SK-N-SH treated with all-trans-retinoic acid at 6 μM for 48 hours (cell line): Measurements from ENCODE around the gene RORB.

Experiments used
- ISL1 ChIP-seq: fragments of 250-450 bp; sonication (Bioruptor Pico); IDR thresholded peaks from 2 replicates; pipeline ENCODE4 v2.1.2; 2022; ENCODE audit warnings: mild to moderate bottlenecking, moderate library complexity
- RARB ChIP-seq: fragments of 250-450 bp; sonication (Bioruptor Pico); IDR thresholded peaks from 2 replicates; pipeline ENCODE4 v1.8.0; 2021; ENCODE audit warnings: mild to moderate bottlenecking, moderate library complexity
- TCF4 ChIP-seq: fragments of 250-450 bp; sonication (Bioruptor Pico); IDR thresholded peaks from 2 replicates; pipeline ENCODE4 v1.8.0; 2021; ENCODE audit warnings: mild to moderate bottlenecking, moderate library complexity, borderline replicate concordance
- ZFP3 ChIP-seq: fragments of 250-450 bp; sonication (Bioruptor Pico); IDR thresholded peaks from 2 replicates; pipeline ENCODE4 v1.5.0; 2020; ENCODE audit warnings: mild to moderate bottlenecking, moderate library complexity
- ZNF565 ChIP-seq: fragments of 450-650 bp; formaldehyde crosslinking; conservative IDR thresholded peaks from 2 replicates; pipeline ENCODE4 v1.5.0; 2020; ENCODE audit warnings: low read depth, mild to moderate bottlenecking, moderate library complexity
- TF ChIP-seq, protein P1 (sequence below): fragments of 250-450 bp; sonication (Bioruptor Pico); IDR thresholded peaks from 2 replicates; pipeline ENCODE4 v1.5.0; 2020; ENCODE audit warnings: mild to moderate bottlenecking, moderate library complexity

DNA sequence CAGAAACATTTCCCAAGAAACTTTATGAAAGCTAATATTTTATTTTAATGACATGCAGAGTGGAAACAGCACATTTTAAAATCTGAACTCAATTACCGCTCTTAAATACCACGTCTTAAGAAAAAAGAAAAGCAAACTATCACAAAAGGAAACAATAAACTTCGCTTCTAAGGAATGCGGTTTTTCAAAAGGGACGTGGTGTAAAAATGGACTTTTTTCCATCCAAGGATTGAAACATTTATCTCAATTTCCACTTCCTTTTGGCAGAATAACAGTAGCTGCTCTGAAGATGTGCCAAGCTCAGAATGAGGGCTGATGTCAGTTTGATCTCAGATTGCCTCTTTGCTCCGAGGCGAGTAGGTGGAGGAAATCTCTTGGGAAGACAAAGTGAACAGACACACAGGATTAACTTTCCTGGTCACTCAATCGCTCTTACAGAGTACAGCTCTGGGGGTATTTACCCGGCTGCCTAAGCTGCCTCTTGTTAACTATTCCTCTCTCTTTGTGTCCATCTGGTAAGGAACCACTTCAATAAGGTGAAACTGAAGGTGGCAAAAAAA, 232.1 kb downstream of the RORB start:
- TF ChIP-seq, protein P1, sequence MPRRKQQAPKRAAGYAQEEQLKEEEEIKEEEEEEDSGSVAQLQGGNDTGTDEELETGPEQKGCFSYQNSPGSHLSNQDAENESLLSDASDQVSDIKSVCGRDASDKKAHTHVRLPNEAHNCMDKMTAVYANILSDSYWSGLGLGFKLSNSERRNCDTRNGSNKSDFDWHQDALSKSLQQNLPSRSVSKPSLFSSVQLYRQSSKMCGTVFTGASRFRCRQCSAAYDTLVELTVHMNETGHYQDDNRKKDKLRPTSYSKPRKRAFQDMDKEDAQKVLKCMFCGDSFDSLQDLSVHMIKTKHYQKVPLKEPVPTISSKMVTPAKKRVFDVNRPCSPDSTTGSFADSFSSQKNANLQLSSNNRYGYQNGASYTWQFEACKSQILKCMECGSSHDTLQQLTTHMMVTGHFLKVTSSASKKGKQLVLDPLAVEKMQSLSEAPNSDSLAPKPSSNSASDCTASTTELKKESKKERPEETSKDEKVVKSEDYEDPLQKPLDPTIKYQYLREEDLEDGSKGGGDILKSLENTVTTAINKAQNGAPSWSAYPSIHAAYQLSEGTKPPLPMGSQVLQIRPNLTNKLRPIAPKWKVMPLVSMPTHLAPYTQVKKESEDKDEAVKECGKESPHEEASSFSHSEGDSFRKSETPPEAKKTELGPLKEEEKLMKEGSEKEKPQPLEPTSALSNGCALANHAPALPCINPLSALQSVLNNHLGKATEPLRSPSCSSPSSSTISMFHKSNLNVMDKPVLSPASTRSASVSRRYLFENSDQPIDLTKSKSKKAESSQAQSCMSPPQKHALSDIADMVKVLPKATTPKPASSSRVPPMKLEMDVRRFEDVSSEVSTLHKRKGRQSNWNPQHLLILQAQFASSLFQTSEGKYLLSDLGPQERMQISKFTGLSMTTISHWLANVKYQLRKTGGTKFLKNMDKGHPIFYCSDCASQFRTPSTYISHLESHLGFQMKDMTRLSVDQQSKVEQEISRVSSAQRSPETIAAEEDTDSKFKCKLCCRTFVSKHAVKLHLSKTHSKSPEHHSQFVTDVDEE (CRISPR knock-in tag) = no peak
- TF ChIP-seq RARB (no peak), ZFP3 (CRISPR knock-in tag) (no peak), ZNF565 (no peak), TCF4 (CRISPR knock-in tag) (no peak), ISL1 (CRISPR knock-in tag) (no peak)
